ENCODE data around the gene HBM.

- no peak for TF ChIP-seq POLR2A (IDR thresholded peaks at IDR 0.05)
- TF ChIP-seq, protein P1, sequence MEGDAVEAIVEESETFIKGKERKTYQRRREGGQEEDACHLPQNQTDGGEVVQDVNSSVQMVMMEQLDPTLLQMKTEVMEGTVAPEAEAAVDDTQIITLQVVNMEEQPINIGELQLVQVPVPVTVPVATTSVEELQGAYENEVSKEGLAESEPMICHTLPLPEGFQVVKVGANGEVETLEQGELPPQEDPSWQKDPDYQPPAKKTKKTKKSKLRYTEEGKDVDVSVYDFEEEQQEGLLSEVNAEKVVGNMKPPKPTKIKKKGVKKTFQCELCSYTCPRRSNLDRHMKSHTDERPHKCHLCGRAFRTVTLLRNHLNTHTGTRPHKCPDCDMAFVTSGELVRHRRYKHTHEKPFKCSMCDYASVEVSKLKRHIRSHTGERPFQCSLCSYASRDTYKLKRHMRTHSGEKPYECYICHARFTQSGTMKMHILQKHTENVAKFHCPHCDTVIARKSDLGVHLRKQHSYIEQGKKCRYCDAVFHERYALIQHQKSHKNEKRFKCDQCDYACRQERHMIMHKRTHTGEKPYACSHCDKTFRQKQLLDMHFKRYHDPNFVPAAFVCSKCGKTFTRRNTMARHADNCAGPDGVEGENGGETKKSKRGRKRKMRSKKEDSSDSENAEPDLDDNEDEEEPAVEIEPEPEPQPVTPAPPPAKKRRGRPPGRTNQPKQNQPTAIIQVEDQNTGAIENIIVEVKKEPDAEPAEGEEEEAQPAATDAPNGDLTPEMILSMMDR (IDR thresholded peaks at IDR 0.05), result no peak
Observed at GRCh38 chr16:162271-162991, 3.3 kb upstream of the HBM start.

Measured in testis (tissue), 2 donors.